Endodermal cell (in vitro differentiated cells): ENCODE data around the gene CXXC5. TPM values are rescaled to one million over a fixed set of nuclear protein-coding genes. Genes with fewer than 3 reads are reported as not detected.

Source experiments
- DNase-seq: peaks from one replicate; pipeline ENCODE4 v3.0.0-alpha.2; 2017
- H3K27ac ChIP-seq: 2 replicates; pipeline ENCODE4 v1.5.1; 2013; ENCODE audit warnings: mild to moderate bottlenecking, low read depth, low read length, moderate library complexity
- H3K27me3 ChIP-seq: 2 replicates; pipeline ENCODE4 v1.6.1; 2013; ENCODE audit warnings: mild to moderate bottlenecking, low read length, moderate library complexity; ENCODE audit not compliant: insufficient read depth, control insufficient read depth, poor library complexity, severe bottlenecking
- H3K36me3 ChIP-seq: 2 replicates; pipeline ENCODE4 v1.7.0; 2013; ENCODE audit warnings: mild to moderate bottlenecking, low read length, moderate library complexity; ENCODE audit not compliant: control insufficient read depth, insufficient read depth
- H3K4me1 ChIP-seq: one replicate; pipeline ENCODE4 v1.7.0; 2013; ENCODE audit warnings: low read length; ENCODE audit not compliant: control insufficient read depth, insufficient read depth
- H3K4me3 ChIP-seq: 2 replicates; pipeline ENCODE4 v1.5.1; 2013; ENCODE audit warnings: mild to moderate bottlenecking, low read length, moderate library complexity
- H3K9ac ChIP-seq: 2 replicates; pipeline ENCODE4 v1.6.1; 2013; ENCODE audit warnings: mild to moderate bottlenecking, low read length, moderate library complexity; ENCODE audit not compliant: poor library complexity, severe bottlenecking; ENCODE audit errors: extremely low read depth
- H3K9me3 ChIP-seq: 2 replicates; pipeline ENCODE4 v1.6.1; 2013; ENCODE audit warnings: mild to moderate bottlenecking, low read length, moderate library complexity; ENCODE audit not compliant: control insufficient read depth
- H3K27ac Mint-ChIP-seq: 2 replicates; pipeline ENCODE4 v1.8.0; 2020; ENCODE audit warnings: mixed read lengths
- H3K27me3 Mint-ChIP-seq: 2 replicates; pipeline ENCODE4 v1.8.0; 2021; ENCODE audit warnings: mild to moderate bottlenecking, mixed read lengths; ENCODE audit not compliant: insufficient read depth
- H3K36me3 Mint-ChIP-seq: 2 replicates; pipeline ENCODE4 v1.8.0; 2020; ENCODE audit warnings: low read depth, mixed read lengths
- H3K4me1 Mint-ChIP-seq: 2 replicates; pipeline ENCODE4 v1.8.0; 2020; ENCODE audit warnings: mixed read lengths
- H3K4me3 Mint-ChIP-seq: 2 replicates; pipeline ENCODE4 v1.8.0; 2020; ENCODE audit warnings: mild to moderate bottlenecking, moderate library complexity, mixed read lengths
- H3K9me3 Mint-ChIP-seq: 2 replicates; pipeline ENCODE4 v1.8.0; 2020; ENCODE audit warnings: mild to moderate bottlenecking, mixed read lengths
- CTCF ChIP-seq: fragments of 200-600 bp; sonication (generic); conservative IDR thresholded peaks from 2 replicates; pipeline ENCODE4 v1.5.0; 2021; ENCODE audit warnings: antibody characterized with exemption, mild to moderate bottlenecking
- WGBS, 2 experiments: methylation state at CpG; one replicate each; pipeline versions ENCODE4 v1.1.5 to v1.1.7; 2013; ENCODE audit warnings: missing lambda C conversion rate in 2 of 2, mixed read lengths in 1 of 2; ENCODE audit not compliant: insufficient coverage in 1 of 2, insufficient read length in 1 of 2; 5-methylcytosine and 5-hydroxymethylcytosine counted together
- total RNA-seq, 2 donors: library from RNA; stranded (reverse); fragmentation: NEBNext Ultra II Directional in 1 of 2; extraction: Animal tissue kit (Norgen Biotek cat#: 25700) in 1 of 2; gene quantifications; 2 replicates in 1 of 2; 3 replicates in 1 of 2; pipeline ENCODE4 v1.2.1, GENCODE V29; 2021

The CXXC5 gene
- total RNA-seq, 2 donors from 2014 or later = 50.5 to 67.9 TPM

GRCh38 chr5:139635606-139636206 is 12.4 kb upstream of the CXXC5 start:
- no peaks in the 10 kb centered on the region for H3K27me3 ChIP-seq
- peak; percentile 75 for TF ChIP-seq CTCF
- no peak overlapping the region for H3K4me3 ChIP-seq
- H3K4me3 Mint-ChIP-seq = no peak overlapping the region
- peak overlapping the region; percentile 59 for H3K27ac Mint-ChIP-seq
- no peak overlapping the region for H3K9ac ChIP-seq
- no peak overlapping the region for H3K27ac ChIP-seq
- peaks cover 5% of the 10 kb centered on the region for H3K36me3 ChIP-seq
- H3K9me3 ChIP-seq = no peaks in the 10 kb centered on the region
- H3K36me3 Mint-ChIP-seq = peaks cover 4% of the 10 kb centered on the region
- peak; percentile 82 for DNase-seq
- H3K9me3 Mint-ChIP-seq = no peaks in the 10 kb centered on the region
- H3K27me3 Mint-ChIP-seq = no peaks in the 10 kb centered on the region
- peaks cover 21% of the 10 kb centered on the region for H3K4me1 ChIP-seq
- peaks cover 39% of the 10 kb centered on the region for H3K4me1 Mint-ChIP-seq

- H3K9me3 Mint-ChIP-seq = no peaks in the 10 kb centered on the region
- Histone ChIP-seq H3K4me1 (peaks cover 21% of the 10 kb centered on the region), H3K27me3 (no peaks in the 10 kb centered on the region), H3K9ac (no peak overlapping the region), H3K36me3 (peaks cover 5% of the 10 kb centered on the region), H3K4me3 (peak overlapping the region; percentile 68), H3K9me3 (no peaks in the 10 kb centered on the region), H3K27ac (no peak overlapping the region)
- H3K27me3 Mint-ChIP-seq = no peaks in the 10 kb centered on the region
- peaks cover 41% of the 10 kb centered on the region for H3K4me1 Mint-ChIP-seq
- peak overlapping the region; percentile 59 for H3K27ac Mint-ChIP-seq
- peak overlapping the region; percentile 48 for H3K4me3 Mint-ChIP-seq
- peak; percentile 65 for DNase-seq
- peaks cover 4% of the 10 kb centered on the region for H3K36me3 Mint-ChIP-seq
- TF ChIP-seq CTCF = no peak
- 78% methylated on average over 2 of the region's 2 CpGs; no CpG with 5 or more reads in 1 of the 2 experiments for WGBS, 2 experiments
Observed at GRCh38 chr5:139636207-139636792, 11.8 kb upstream of the CXXC5 start.

- H3K27ac Mint-ChIP-seq = no peak overlapping the region
- peak overlapping the region; percentile 25 for H3K27ac ChIP-seq
- H3K27me3 Mint-ChIP-seq = no peaks in the 10 kb centered on the region
- peaks cover 2% of the 10 kb centered on the region for H3K36me3 ChIP-seq
- H3K9me3 Mint-ChIP-seq = no peaks in the 10 kb centered on the region
- TF ChIP-seq CTCF = no peak
- no peak for DNase-seq
- no peaks in the 10 kb centered on the region for H3K27me3 ChIP-seq
- H3K4me3 Mint-ChIP-seq = peak overlapping the region; percentile 48
- peak overlapping the region; percentile 68 for H3K4me3 ChIP-seq
- H3K36me3 Mint-ChIP-seq = peaks cover 4% of the 10 kb centered on the region
- H3K4me1 Mint-ChIP-seq = peaks cover 48% of the 10 kb centered on the region
- H3K9ac ChIP-seq = no peak overlapping the region
- 28% methylated on average over 5 of the region's 6 CpGs; no CpG with 5 or more reads in 1 of the 2 experiments for WGBS, 2 experiments
- H3K9me3 ChIP-seq = no peaks in the 10 kb centered on the region
- peaks cover 21% of the 10 kb centered on the region for H3K4me1 ChIP-seq
Observed at GRCh38 chr5:139636975-139637408, 11.2 kb upstream of the CXXC5 start.
